HepG2 (cell line): Measurements from ENCODE around the gene CHPF. TPM values are rescaled to one million over a fixed set of nuclear protein-coding genes. Genes with fewer than 3 reads are reported as not detected.

Experiments used
- ATAC-seq: fragments of 200-7000 bp; cut with Tn5 transposase; 3 replicates; pipeline ENCODE4 v1.9.1; 2020; ENCODE audit warnings: mild to moderate bottlenecking, moderate library complexity
- BruUV-seq: library from RNA; stranded (reverse); fragments of 400-500 nt; replicated peaks from 2 replicates; lab custom pipeline; 2021; lab: Mats Ljungman, UMichigan
- CTCF ChIA-PET: fragments of 300-600 bp; formaldehyde crosslinking; extraction: SDS; loops from one replicate; lab custom pipeline; 2021; ENCODE audit warnings: low total read pairs, inconsistent platforms, low intra/inter-chr PET ratio; lab: Yijun Ruan, JAX
- POLR2A ChIA-PET: fragments of 350-600 bp; sonication (Branson Sonifier 250); formaldehyde crosslinking; loops from one replicate; lab custom pipeline; 2020; ENCODE audit warnings: antibody characterized with exemption, inconsistent platforms; lab: Yijun Ruan, JAX
- DNase-seq: peaks from one replicate; pipeline ENCODE4 v3.0.0-alpha.2; 2015; ENCODE audit warnings: low spot score
- FAIRE-seq: peaks from 3 replicates; lab custom pipeline; 2011; peaks lifted over from hg19 to GRCh38; lab: Jason Lieb, UNC
- H2AFZ ChIP-seq: one replicate; pipeline ENCODE4 v1.6.1; 2011; ENCODE audit warnings: low read length, inconsistent platforms
- H3K27ac ChIP-seq: fragments of 300-600 bp; 3 replicates; pipeline ENCODE4 v1.8.0; 2011; ENCODE audit warnings: mixed run types, mild to moderate bottlenecking, mixed read lengths, low read length, inconsistent platforms; ENCODE audit not compliant: insufficient read depth; ENCODE audit errors: extremely low read length
- H3K27me3 ChIP-seq, 2 experiments: fragments of 200-600 bp in 1 of 2; 2 replicates in 1 of 2; 3 replicates in 1 of 2; pipeline versions ENCODE4 v1.6.0 to v1.8.0; 2011; ENCODE audit warnings: low read length in 2 of 2, mild to moderate bottlenecking in 2 of 2, moderate library complexity in 2 of 2, inconsistent platforms in 1 of 2; ENCODE audit not compliant: insufficient read depth in 2 of 2, control insufficient read depth in 1 of 2
- H3K36me3 ChIP-seq, 2 experiments: fragments of 200-600 bp in 1 of 2; replicated peaks in 1 of 2; 2 replicates in 1 of 2; 3 replicates in 1 of 2; pipeline versions ENCODE4 v1.5.1 to v1.8.0; 2011; ENCODE audit warnings: low read length in 2 of 2, inconsistent platforms in 1 of 2; ENCODE audit not compliant: insufficient read depth in 2 of 2, control insufficient read depth in 1 of 2
- H3K4me1 ChIP-seq: 2 replicates; pipeline ENCODE4 v1.5.1; 2012; ENCODE audit warnings: low read length, inconsistent platforms; ENCODE audit not compliant: insufficient read depth
- H3K4me2 ChIP-seq: 2 replicates; pipeline ENCODE4 v1.6.0; 2011; ENCODE audit warnings: low read depth, low read length, inconsistent platforms
- H3K4me3 ChIP-seq, 3 experiments: fragments of 200-600 bp in 1 of 3; sonication (generic), shearing (Covaris generic) in 1 of 3; replicated peaks in 1 of 3; 2 replicates each; pipeline ENCODE4 v1.5.1; 2011 to 2016; ENCODE audit warnings: low read length in 3 of 3, inconsistent platforms in 2 of 3, low read depth in 2 of 3, mild to moderate bottlenecking in 2 of 3, control low read depth in 1 of 3, mixed read lengths in 1 of 3; ENCODE audit not compliant: insufficient read depth in 1 of 3
- H3K79me2 ChIP-seq: one replicate; pipeline ENCODE4 v1.6.1; 2011; ENCODE audit warnings: low read length, inconsistent platforms; ENCODE audit not compliant: insufficient read depth
- H3K9ac ChIP-seq: 2 replicates; pipeline ENCODE4 v1.6.0; 2011; ENCODE audit warnings: mild to moderate bottlenecking, low read depth, low read length, inconsistent platforms; ENCODE audit not compliant: insufficient read depth
- H3K9me3 ChIP-seq: 2 replicates; pipeline ENCODE4 v1.5.1; 2012; ENCODE audit warnings: mild to moderate bottlenecking, low read length
- H4K20me1 ChIP-seq: 2 replicates; pipeline ENCODE4 v1.6.0; 2011; ENCODE audit warnings: inconsistent platforms, mild to moderate bottlenecking, low read length, moderate library complexity; ENCODE audit not compliant: insufficient read depth
- ARHGAP35 ChIP-seq: sonication (generic); formaldehyde crosslinking; IDR thresholded peaks from 2 replicates; pipeline ENCODE4 v1.9.0; 2022; ENCODE audit warnings: mild to moderate bottlenecking, inconsistent platforms, moderate library complexity, missing genetic modification reagents, borderline replicate concordance
- ARNTL ChIP-seq: sonication (generic); formaldehyde crosslinking; IDR thresholded peaks from 2 replicates; pipeline ENCODE4 v1.4.0; 2020; ENCODE audit warnings: mild to moderate bottlenecking, missing genetic modification reagents
- ASH2L ChIP-seq: fragments of 300-600, 200-600 bp; sonication (generic); IDR thresholded peaks from 2 replicates; pipeline ENCODE4 v1.7.0; 2017; ENCODE audit warnings: low read depth, mild to moderate bottlenecking, moderate library complexity, mixed read lengths, low read length; ENCODE audit not compliant: insufficient read length
- CREM ChIP-seq, 2 experiments: sonication (generic) in 1 of 2; formaldehyde crosslinking in 1 of 2; IDR thresholded peaks; 2 replicates each; pipeline versions ENCODE4 v1.4.0 to v1.6.1; 2016 to 2020; ENCODE audit warnings: antibody characterized with exemption in 1 of 2, mild to moderate bottlenecking in 1 of 2, missing genetic modification reagents in 1 of 2
- GABPB1 ChIP-seq: IDR thresholded peaks from 2 replicates; pipeline ENCODE4 v1.6.1; 2016; ENCODE audit warnings: mild to moderate bottlenecking, missing genetic modification reagents, moderate library complexity, missing compliant biosample characterization
- HCFC1 ChIP-seq: fragments of 150-350 bp; IDR thresholded peaks from 2 replicates; pipeline ENCODE4 v1.6.1; 2014; ENCODE audit warnings: low read depth, low read length
- IRF2 ChIP-seq: IDR thresholded peaks from 2 replicates; pipeline ENCODE4 v1.6.1; 2018; ENCODE audit warnings: missing genetic modification reagents, missing compliant biosample characterization
- KLF9 ChIP-seq: IDR thresholded peaks from 2 replicates; pipeline ENCODE4 v1.6.1; 2016; ENCODE audit warnings: low read depth
- PAX8 ChIP-seq: sonication (generic); formaldehyde crosslinking; IDR thresholded peaks from 2 replicates; pipeline ENCODE4 v1.8.0; 2022; ENCODE audit warnings: mild to moderate bottlenecking, missing genetic modification reagents, borderline replicate concordance
- SMC3 ChIP-seq: IDR thresholded peaks from 2 replicates; pipeline ENCODE4 v1.6.1; 2011; ENCODE audit warnings: low read length, improper control_type of control experiment
- SP2 ChIP-seq: sonication (generic); formaldehyde crosslinking; IDR thresholded peaks from 2 replicates; pipeline ENCODE4 v1.5.1; 2020; ENCODE audit warnings: mild to moderate bottlenecking, missing genetic modification reagents
- STAG1 ChIP-seq: sonication (generic); formaldehyde crosslinking; IDR thresholded peaks from 2 replicates; pipeline ENCODE4 v1.4.0; 2020; ENCODE audit warnings: missing genetic modification reagents
- TGIF2 ChIP-seq: IDR thresholded peaks from 2 replicates; pipeline ENCODE4 v1.6.1; 2016; ENCODE audit warnings: control low read depth, missing compliant biosample characterization
- ZMAT3 ChIP-seq: sonication (generic); formaldehyde crosslinking; conservative IDR thresholded peaks from 2 replicates; pipeline ENCODE4 v1.7.0; 2021; ENCODE audit warnings: missing genetic modification reagents
- ZNF441 ChIP-seq: sonication (generic); formaldehyde crosslinking; IDR thresholded peaks from 2 replicates; pipeline ENCODE4 v1.7.0; 2021; ENCODE audit warnings: missing genetic modification reagents, borderline replicate concordance
- ZNF614 ChIP-seq: IDR thresholded peaks from 2 replicates; pipeline ENCODE4 v1.6.1; 2018; ENCODE audit warnings: missing biosample characterization, missing genetic modification reagents, inconsistent platforms, borderline replicate concordance
- WGBS: methylation state at CpG from one replicate; pipeline ENCODE4 v1.1.6; 2017; ENCODE audit warnings: low lambda C conversion rate; 5-methylcytosine and 5-hydroxymethylcytosine counted together
- in situ Hi-C: cut with HindIII; loops from 2 replicates; pipeline ENCODE4 v1.10.0; 2017; ENCODE audit warnings: low pct_unique_long_range_greater_than_20kb; ENCODE audit not compliant: extremely low pct_ligation_motif_present
- intact Hi-C: fragments of 100-400 bp; cut with micrococcal nuclease; formaldehyde crosslinking; loops from one replicate; pipeline ENCODE4 v1.10.0; 2022; ENCODE audit not compliant: unreplicated experiment
- polyA plus RNA-seq, 8 experiments: library from polyadenylated mRNA; depleted of rRNA in 3 of 8; stranded (reverse) in 7 of 8; unstranded in 1 of 8; fragments of >200 nt; fragmentation: Illumina TruSeq in 4 of 8; extraction: Trizol in 4 of 8; gene quantifications; 2 replicates each; pipeline versions ENCODE4 v1.2.1 to v1.2.3, GENCODE V29; 2011 to 2016; ENCODE audit warnings: low read depth in 4 of 8, missing spikeins in 1 of 8, mixed read lengths in 1 of 8; ENCODE audit not compliant: insufficient read depth in 1 of 8
- total RNA-seq, 5 experiments: library from RNA; depleted of rRNA; stranded (reverse); fragments of >200 nt; fragmentation: Illumina TruSeq; extraction: Trizol; gene quantifications; 2 replicates each; pipeline ENCODE4 v1.2.3, GENCODE V29; 2016; ENCODE audit warnings: low read depth in 1 of 5
- TF ChIP-seq, protein P1 (sequence below): sonication (generic); formaldehyde crosslinking; IDR thresholded peaks from 2 replicates; pipeline ENCODE4 v1.4.0; 2020; ENCODE audit warnings: mild to moderate bottlenecking, missing genetic modification reagents

The CHPF gene
- total and polyA plus RNA-seq, 2 of the 13 experiments (the other 11 are each of a cell fraction or from before 2014, with no cell fraction given) = 79.6 to 111 TPM

DNA sequence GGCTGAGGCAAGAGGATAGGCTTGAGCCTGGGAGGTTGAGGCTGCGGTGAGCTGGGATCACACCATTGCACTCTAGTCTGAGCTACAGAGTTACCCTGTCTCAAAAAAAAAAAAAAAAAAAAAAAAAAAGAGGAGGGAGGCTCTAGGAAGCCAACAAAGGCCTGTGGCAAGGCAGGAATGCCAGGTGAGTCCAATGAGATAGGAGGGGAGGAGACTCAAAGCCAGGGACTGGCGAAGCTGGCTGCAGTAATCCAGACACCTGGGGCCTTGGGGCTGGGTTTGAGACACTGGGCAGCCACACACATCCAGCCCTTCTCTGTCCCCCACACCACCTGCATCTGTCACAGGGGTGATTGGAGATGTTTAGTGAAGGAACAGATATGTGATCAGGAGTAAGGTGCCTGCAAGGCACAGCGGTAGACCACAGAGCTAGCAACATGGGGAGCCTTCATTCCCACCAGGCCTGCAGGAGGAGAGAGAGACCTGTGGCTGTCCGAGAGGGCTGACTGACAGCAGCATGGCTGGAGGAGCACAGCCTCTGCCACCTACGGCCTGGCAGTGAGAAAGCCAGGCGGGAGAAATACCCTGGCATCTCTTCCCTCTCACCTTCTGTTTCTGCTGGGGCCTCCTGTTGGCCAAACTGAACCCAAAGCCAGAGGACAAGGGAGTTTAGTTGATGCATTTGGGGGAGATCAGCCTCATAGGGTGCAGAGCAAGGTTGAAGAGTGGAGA is 9.5 kb downstream of the CHPF start (continued):
- no peak for TF ChIP-seq TGIF2 (CRISPR knock-in tag)

DNA sequence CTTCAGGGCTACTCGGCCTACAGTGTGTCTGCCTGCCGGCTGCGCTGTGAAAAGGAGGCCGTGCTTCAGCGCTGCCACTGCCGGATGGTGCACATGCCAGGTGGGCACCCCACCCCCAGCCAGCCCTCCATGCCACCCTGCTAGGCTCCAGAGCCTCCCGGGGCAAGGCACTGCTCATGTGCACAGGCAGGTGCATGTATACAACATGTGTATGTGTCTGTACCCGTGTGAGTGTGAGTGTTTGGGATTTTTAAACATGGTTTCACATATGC is 11.3 kb downstream of the CHPF start:
- WGBS = 27% methylated on average over 5 of the region's 8 CpGs
- ChIA-PET CTCF (interaction anchor here (5.4 kb wide), 1 partner anchor 36 kb away, joined by 53 read pairs; a partner anchor contains a TSS), POLR2A (no interaction called here)
- ATAC-seq = no peak
- Histone ChIP-seq H3K9me3 (no peaks in the 10 kb centered on the region), H3K79me2 (no peaks in the 10 kb centered on the region), H2AFZ (no peak overlapping the region), H3K27me3 (peaks cover 18 to 88% of the 10 kb centered on the region in 2 experiments; a peak in 4 of 5 replicates), H3K4me1 (peaks cover 11% of the 10 kb centered on the region), H3K9ac (no peak overlapping the region), H3K36me3 (no peaks in the 10 kb centered on the region), H3K4me3 (no peak overlapping the region), H3K27ac (no peak overlapping the region), H3K4me2 (no peak overlapping the region), H4K20me1 (peaks cover under 1% of the 10 kb centered on the region; the same call in 1 of the 2 replicates)
- in situ Hi-C loops = loop anchor here (5.0 kb wide), 2 partner anchors 40 to 130 kb away; no protein-coding TSS in a partner anchor
- intact Hi-C loops = loop anchor here (10.0 kb wide), 1 partner anchor 238 kb away; no protein-coding TSS in a partner anchor
- no peak for TF ChIP-seq PAX8 (CRISPR knock-in tag)
- TF ChIP-seq ZNF441 = no peak
- TF ChIP-seq, protein P1, sequence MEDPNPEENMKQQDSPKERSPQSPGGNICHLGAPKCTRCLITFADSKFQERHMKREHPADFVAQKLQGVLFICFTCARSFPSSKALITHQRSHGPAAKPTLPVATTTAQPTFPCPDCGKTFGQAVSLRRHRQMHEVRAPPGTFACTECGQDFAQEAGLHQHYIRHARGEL = no peak
- no peak for TF ChIP-seq ZMAT3 (CRISPR knock-in tag)
- TF ChIP-seq ARNTL (CRISPR knock-in tag) = no peak
- TF ChIP-seq SMC3 = no peak
- TF ChIP-seq KLF9 (CRISPR knock-in tag) = no peak
- no peak for TF ChIP-seq ZNF614 (CRISPR knock-in tag)
- no peak for TF ChIP-seq CREM (IDR thresholded peaks at IDR 0.05)
- TF ChIP-seq CREM (CRISPR knock-in tag; IDR thresholded peaks at IDR 0.05) = no peak
- TF ChIP-seq STAG1 = no peak
- no peak for TF ChIP-seq GABPB1 (CRISPR knock-in tag)
- TF ChIP-seq ASH2L = no peak
- no peak for TF ChIP-seq IRF2 (CRISPR knock-in tag)
- no peak for TF ChIP-seq SP2 (CRISPR knock-in tag)
- TF ChIP-seq ARHGAP35 = no peak
- no peak for TF ChIP-seq HCFC1
- no peak for DNase-seq
- BruUV-seq = no TSS peak
- no peak for FAIRE-seq
